Skeletal muscle tissue (tissue), 4 donors: ENCODE data around the gene PCDHB6. TPM values are rescaled to one million over a fixed set of nuclear protein-coding genes. Genes with fewer than 3 reads are reported as not detected.
"Not testable (repeated sequence)": the region's sequence is repeated elsewhere in the genome, so short reads cannot be mapped to it uniquely, and the experiment has no call there.

Experiments used
- H3K27ac ChIP-seq: one replicate; pipeline ENCODE4 v1.7.0; 2013; ENCODE audit warnings: mild to moderate bottlenecking, low read depth, low read length, inconsistent platforms
- H3K27me3 ChIP-seq, 3 donors: one replicate each; pipeline ENCODE4 v1.7.0; 2013; ENCODE audit warnings: low read length in 3 of 3; ENCODE audit not compliant: control insufficient read depth in 3 of 3, insufficient read depth in 3 of 3
- H3K36me3 ChIP-seq, 3 donors: one replicate each; pipeline ENCODE4 v1.7.0; 2013; ENCODE audit warnings: low read length in 3 of 3; ENCODE audit not compliant: control insufficient read depth in 3 of 3, insufficient read depth in 3 of 3
- H3K4me1 ChIP-seq, 3 donors: one replicate each; pipeline ENCODE4 v1.7.0; 2013; ENCODE audit warnings: low read length in 3 of 3, mild to moderate bottlenecking in 3 of 3; ENCODE audit not compliant: control insufficient read depth in 3 of 3, insufficient read depth in 3 of 3
- H3K4me3 ChIP-seq, 3 donors: one replicate each; pipeline ENCODE4 v1.7.0; 2013; ENCODE audit warnings: low read length in 3 of 3
- H3K9ac ChIP-seq, 3 donors: one replicate each; pipeline ENCODE4 v1.7.0; 2013; ENCODE audit warnings: low read length in 3 of 3, mild to moderate bottlenecking in 3 of 3, moderate library complexity in 2 of 3, low read depth in 1 of 3
- H3K9me3 ChIP-seq, 3 donors: one replicate each; pipeline ENCODE4 v1.7.0; 2013; ENCODE audit warnings: low read length in 3 of 3; ENCODE audit not compliant: control insufficient read depth in 3 of 3
- total RNA-seq: library from RNA; depleted of rRNA; stranded (reverse); fragments of >200 nt; gene quantifications from one replicate; pipeline ENCODE4 v1.2.3, GENCODE V29; 2014
- donor health status: Osteomylitis.

PCDHB6 gene
- total RNA-seq, 1 donor from 2014 or later = 0.52 TPM

- peak within 1 kb of the TSS; percentile 45 to 60 (median 49) for H3K4me3 ChIP-seq
- H3K9me3 ChIP-seq = peaks cover 6 to 19% (median 12%) of the 10 kb centered on the region in 3 donors
- peaks cover 0 to 10% (median 6%) of the 10 kb centered on the region in 3 donors for H3K27me3 ChIP-seq
- H3K27ac ChIP-seq = no peak within 1 kb of the TSS
- H3K4me1 ChIP-seq = no peaks in the 10 kb centered on the region
- H3K36me3 ChIP-seq = no peaks in the 10 kb centered on the region
- peak within 1 kb of the TSS in 2 of 3 donors; percentile 10 to 59 for H3K9ac ChIP-seq
Measured at GRCh38 chr5:141182248-141182647, 32.4 kb downstream of the PCDHB6 start, which contains the start of gene PCDHB16. PCDHB16 (plus strand) TSS chr5:141182387; CDS start chr5:141182560, 173 bp downstream.

- H3K9ac ChIP-seq, H3K27me3 ChIP-seq, H3K36me3 ChIP-seq, H3K27ac ChIP-seq, H3K4me1 ChIP-seq, H3K4me3 ChIP-seq: not testable (repeated sequence)
- peaks cover 3 to 11% (median 7%) of the 10 kb centered on the region in 3 donors for H3K9me3 ChIP-seq
Measured at GRCh38 chr5:141184117-141184855, 34.4 kb downstream of the PCDHB6 start.

- Histone ChIP-seq H3K27me3 (no peaks in the 10 kb centered on the region), H3K4me3 (peak within 1 kb of the TSS in 1 of 3 donors; percentile 23), H3K9ac (no peak within 1 kb of the TSS), H3K9me3 (peaks cover 3 to 11% (median 6%) of the 10 kb centered on the region in 3 donors), H3K4me1 (no peaks in the 10 kb centered on the region), H3K36me3 (no peaks in the 10 kb centered on the region), H3K27ac (no peak within 1 kb of the TSS)
Measured at GRCh38 chr5:141186897-141187512, 37.1 kb downstream of the PCDHB6 start, which contains the start of gene PCDHB9. PCDHB9 (plus strand) TSS chr5:141187161; CDS start chr5:141187319, 158 bp downstream.

- H3K27me3 ChIP-seq, H3K36me3 ChIP-seq, H3K9ac ChIP-seq, H3K9me3 ChIP-seq, H3K27ac ChIP-seq, H3K4me3 ChIP-seq, H3K4me1 ChIP-seq: not testable (repeated sequence)
Measured at GRCh38 chr5:141188682-141189081, 38.8 kb downstream of the PCDHB6 start.

DNA sequence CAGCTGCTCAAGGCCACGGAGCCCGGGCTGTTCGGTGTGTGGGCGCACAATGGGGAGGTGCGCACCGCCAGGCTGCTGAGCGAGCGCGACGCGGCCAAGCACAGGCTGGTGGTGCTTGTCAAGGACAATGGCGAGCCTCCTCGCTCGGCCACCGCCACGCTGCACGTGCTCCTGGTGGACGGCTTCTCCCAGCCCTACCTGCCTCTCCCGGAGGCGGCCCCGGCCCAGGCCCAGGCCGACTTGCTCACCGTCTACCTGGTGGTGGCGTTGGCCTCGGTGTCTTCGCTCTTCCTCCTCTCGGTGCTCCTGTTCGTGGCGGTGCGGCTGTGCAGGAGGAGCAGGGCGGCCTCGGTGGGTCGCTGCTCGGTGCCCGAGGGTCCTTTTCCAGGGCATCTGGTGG lies 39.3 kb downstream of the PCDHB6 start:
- H3K9ac ChIP-seq, H3K9me3 ChIP-seq, H3K27me3 ChIP-seq, H3K36me3 ChIP-seq, H3K4me1 ChIP-seq, H3K27ac ChIP-seq, H3K4me3 ChIP-seq: not testable (repeated sequence)

- Histone ChIP-seq H3K27ac (no peak within 1 kb of the TSS), H3K9ac (no peak within 1 kb of the TSS), H3K4me3 (peak within 1 kb of the TSS in 1 of 3 donors; percentile 35), H3K9me3 (peaks cover 0 to 10% (median 3%) of the 10 kb centered on the region in 3 donors), H3K4me1 (no peaks in the 10 kb centered on the region), H3K36me3 (no peaks in the 10 kb centered on the region), H3K27me3 (peaks cover 0 to 2% (median 0%) of the 10 kb centered on the region in 3 donors)
Measured at GRCh38 chr5:141192110-141192725, 42.4 kb downstream of the PCDHB6 start, which contains the start of gene PCDHB10. PCDHB10 (plus strand) TSS chr5:141192353; CDS start chr5:141192553, 200 bp downstream.

- H3K27me3 ChIP-seq, H3K4me1 ChIP-seq, H3K9ac ChIP-seq, H3K36me3 ChIP-seq, H3K27ac ChIP-seq, H3K4me3 ChIP-seq: not testable (repeated sequence)
- H3K9me3 ChIP-seq = peaks cover 3 to 16% (median 15%) of the 10 kb centered on the region in 3 donors
Measured at GRCh38 chr5:141194332-141194731, 44.5 kb downstream of the PCDHB6 start.

GRCh38 chr5:141196363-141196762 lies 46.5 kb downstream of the PCDHB6 start:
- Histone ChIP-seq H3K4me3 (no peak overlapping the region), H3K9ac (no peak overlapping the region), H3K36me3 (no peaks in the 10 kb centered on the region), H3K27me3 (peaks cover 0 to 4% (median 2%) of the 10 kb centered on the region in 3 donors), H3K4me1 (no peaks in the 10 kb centered on the region), H3K27ac (no peak overlapping the region), H3K9me3 (peaks cover 7 to 22% (median 15%) of the 10 kb centered on the region in 3 donors)

GRCh38 chr5:141199359-141200235 lies 49.7 kb downstream of the PCDHB6 start, which contains the start of gene PCDHB11:
PCDHB11 (plus strand) TSS chr5:141199627; CDS start chr5:141199775, 148 bp downstream.
- Histone ChIP-seq H3K9ac (peak within 1 kb of the TSS in 1 of 3 donors; percentile 51), H3K4me3 (peak within 1 kb of the TSS; percentile 39 to 70 (median 55)), H3K9me3 (peaks cover 7 to 15% (median 13%) of the 10 kb centered on the region in 3 donors), H3K27me3 (peaks cover 0 to 4% (median 0%) of the 10 kb centered on the region in 3 donors), H3K27ac (no peak within 1 kb of the TSS), H3K36me3 (no peaks in the 10 kb centered on the region), H3K4me1 (no peaks in the 10 kb centered on the region)
